Activated CD8-positive, alpha-beta memory T cell treated with anti-CD3 and anti-CD28 coated beads for 1 hour (primary cell): Measurements from ENCODE around the gene ADAMTS17.
"Not testable (repeated sequence)": the region's sequence is repeated elsewhere in the genome, so short reads cannot be mapped to it uniquely, and the experiment has no call there.

Experiments
- DNase-seq, 2 donors: peaks; one replicate each; pipeline ENCODE4 v3.0.0-alpha.2; 2020; ENCODE audit warnings: low read depth in 1 of 2; ENCODE audit errors: extremely low read depth in 1 of 2

The ADAMTS17 gene

DNA sequence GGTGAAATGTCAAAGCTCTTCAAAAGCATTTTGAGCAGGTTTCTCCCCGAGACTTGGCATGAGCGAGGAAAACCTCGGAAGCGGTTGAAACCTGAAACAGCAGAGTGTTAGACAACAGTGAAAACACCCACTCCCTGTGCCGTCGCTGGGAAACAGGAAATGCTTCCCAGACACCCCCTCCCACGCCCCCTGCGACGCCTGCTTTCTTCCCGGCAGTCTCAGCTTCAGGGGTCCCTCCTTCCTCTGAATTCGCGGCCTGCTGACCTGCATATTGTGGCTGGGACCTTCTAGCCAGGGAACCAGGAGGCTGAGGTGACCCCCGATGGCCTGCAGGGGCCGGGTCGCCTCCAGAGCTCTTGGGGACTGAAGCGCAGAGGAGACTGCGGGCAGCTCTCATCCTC lies 357.9 kb downstream of the ADAMTS17 start:
- DNase-seq = no peak

DNA sequence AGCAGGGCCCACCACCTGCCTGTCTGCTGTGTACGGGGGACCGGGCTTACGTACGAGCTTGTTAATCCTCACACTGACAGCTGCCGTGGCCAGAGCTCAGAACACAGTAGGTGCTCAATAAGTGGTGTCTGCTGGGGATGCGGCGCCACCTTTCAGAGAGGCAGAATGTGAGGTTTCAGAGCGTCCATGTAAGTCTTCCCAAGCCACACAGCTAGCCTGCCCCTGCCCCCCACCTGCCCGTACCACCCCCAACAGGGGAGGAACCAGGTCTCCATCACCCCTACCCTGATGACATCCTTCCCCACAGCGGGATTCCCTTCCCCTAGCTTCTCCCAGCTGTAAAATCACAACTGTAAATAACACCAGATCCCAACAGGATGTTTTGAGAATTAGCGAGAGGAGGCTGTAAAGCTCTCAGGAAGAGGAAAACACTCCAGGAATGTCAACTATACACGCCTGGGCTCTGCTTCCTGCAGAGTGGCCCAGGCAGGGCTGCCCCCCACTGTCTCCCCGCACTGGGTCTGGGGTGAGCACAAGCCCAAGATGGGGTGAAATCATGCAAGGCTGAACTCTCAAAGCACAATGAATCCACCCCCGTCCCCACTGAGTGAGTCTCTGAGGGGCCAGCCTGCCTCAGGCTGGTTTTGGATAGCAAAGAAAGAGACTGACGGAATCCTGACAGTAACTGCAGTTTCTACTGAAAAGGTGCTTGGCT lies 358.4 kb downstream of the ADAMTS17 start:
- no peak for DNase-seq

DNA sequence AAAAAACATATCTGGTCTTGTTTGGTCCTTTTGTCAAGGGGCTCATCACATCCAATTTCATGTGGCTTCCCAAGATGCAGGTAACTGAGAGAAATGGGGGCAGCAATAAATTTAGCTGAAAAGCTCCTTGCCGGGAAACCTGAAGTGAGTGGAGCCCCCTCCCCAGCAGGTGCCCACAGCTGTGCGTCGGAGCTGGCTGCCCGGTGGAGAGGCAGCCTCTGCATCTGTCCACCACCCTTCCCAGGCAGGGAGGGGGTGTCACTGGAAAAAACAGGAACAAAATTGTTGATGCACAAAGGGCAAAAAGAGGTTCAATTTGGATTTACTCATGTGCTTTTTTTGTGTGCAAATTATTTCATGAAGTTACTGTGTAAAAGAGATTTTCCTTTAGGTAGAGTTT lies 359.1 kb downstream of the ADAMTS17 start:
- no peak for DNase-seq

DNA sequence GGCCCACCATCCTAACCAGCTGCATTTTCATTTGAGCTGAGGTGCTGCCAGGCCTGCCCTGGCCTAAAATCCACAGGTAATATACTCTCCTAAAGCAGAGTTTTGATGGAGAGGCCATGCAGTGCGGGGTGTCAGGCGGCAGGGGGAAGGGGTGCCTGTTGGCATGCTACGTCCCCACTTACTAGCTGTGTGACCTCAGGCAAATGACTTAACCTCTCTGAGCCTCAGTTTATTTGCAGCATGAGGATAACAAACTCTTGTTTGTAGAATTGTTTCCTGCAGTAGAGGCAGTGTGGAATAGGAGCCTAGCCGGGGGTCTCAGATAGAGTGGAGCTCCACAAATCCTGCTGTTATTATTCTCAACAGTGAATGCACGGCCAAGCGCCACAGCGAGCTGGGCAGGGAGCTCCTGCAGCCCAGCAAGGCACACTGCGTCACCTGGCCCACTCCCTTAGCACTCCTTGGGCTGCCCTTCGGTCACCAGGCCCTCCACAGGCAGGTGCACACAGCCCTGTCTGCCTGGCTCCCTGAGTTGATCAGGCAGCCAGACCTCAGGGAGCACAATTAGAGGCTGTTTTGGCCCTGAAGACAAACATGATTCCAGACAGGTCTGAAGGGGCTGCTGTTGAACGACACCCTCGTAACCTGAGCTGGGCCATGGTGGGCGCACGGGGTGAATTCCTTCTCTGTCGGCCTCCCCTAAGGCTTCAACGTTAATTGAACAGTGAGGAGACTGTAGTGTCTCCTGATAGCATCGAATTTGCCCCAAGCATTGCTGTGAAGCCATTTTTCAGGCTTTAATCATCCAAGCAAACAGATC lies 359.7 kb downstream of the ADAMTS17 start:
- DNase-seq = no peak

DNA sequence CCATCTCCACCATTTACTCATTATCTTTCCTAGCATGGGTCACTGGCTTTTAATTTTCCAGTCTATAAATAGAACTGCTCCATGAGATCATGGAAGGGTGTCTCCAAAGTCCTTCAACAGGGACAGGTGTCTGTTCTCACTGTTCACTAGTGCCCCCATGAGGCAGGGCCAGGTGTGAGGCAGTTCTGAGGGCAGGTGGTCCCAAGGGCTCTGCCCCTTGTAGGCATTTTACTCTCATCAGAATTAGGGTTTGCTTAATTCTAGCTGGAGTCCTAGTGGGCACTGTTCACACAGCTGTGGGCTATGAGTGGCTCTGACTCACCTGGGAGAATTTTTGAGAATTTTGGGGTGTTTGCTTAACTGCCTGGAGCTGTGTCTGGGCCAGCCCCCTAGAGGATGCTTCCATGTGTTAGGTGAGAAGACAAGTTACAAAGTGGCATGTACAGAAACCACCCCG lies 360.6 kb downstream of the ADAMTS17 start:
- DNase-seq = no peak

DNA sequence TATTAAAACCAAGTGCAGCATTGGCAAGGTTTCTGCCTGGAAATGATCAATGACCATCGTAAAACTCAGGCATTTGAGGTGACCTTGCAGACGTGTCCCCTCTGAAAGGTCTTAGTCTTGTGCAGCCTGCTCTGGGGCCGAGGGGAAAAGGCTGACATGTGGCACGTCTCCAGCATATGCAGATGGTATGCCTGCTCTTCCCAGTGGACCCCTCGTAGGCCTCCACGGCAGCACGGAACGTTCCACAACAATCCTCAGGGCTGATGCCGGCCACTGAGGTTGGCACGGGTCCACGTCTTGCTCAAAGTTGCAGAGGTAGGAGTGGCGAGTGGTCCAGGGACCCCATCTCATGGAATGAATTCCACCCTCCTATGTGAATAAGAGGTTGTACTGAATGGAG lies 361.0 kb downstream of the ADAMTS17 start:
- no peak for DNase-seq

DNA sequence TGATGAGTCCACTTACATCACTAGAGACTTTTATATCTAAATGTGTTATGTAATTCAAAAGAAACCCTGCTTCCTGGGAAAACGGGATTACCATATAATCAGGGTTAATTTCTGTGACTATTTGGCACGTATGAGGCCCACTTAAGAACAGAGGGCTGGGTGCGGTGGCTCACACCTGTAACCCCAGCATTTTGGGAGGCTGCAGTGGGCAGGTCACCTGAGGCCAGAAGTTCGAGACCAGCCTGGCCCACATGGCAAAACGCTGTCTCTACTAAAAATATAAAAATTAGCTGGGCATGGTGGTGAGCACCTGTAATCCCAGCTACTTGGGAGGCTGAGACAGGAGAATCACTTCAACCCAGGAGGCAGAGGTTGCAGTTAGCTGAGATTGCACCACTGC lies 361.9 kb downstream of the ADAMTS17 start:
- DNase-seq = not testable (repeated sequence)

DNA sequence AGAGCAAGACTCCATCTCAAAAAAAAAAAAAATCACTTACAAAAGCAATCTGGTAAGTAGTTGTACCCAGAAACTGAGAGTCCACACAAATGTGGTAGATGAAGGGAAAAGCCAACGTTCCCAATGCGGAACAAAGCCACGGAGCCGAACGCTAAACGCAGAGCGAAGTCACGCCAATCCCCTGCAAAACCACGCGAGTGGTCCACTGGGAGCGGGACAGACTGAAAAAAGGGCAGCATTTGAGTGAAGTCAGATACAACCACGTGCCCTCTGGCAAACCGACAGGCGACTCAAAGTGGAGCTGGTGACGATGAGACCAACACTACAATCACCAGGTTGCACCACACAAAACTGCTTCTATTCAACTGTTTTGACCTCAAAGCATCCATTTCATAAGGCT lies 362.4 kb downstream of the ADAMTS17 start:
- no peak for DNase-seq

DNA sequence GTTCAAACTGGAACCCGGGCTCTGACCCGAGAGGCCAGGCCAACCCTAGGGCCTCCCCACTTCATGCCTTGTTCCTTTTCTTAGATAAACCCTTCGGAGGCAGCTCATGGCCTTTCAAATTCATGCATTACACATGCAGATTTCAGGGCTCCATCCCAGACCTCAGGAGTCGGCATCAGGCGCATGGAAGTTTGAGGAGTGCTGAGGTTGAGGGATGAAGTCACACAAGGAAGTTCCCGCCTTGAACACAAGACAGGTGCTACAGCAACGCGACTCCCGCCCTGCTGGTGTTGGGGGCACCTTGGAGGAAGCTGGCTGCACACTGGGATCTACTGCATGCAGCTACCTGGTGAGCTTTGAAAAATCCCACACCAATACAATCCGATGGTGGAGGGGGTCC lies 363.3 kb downstream of the ADAMTS17 start:
- no peak for DNase-seq

DNA sequence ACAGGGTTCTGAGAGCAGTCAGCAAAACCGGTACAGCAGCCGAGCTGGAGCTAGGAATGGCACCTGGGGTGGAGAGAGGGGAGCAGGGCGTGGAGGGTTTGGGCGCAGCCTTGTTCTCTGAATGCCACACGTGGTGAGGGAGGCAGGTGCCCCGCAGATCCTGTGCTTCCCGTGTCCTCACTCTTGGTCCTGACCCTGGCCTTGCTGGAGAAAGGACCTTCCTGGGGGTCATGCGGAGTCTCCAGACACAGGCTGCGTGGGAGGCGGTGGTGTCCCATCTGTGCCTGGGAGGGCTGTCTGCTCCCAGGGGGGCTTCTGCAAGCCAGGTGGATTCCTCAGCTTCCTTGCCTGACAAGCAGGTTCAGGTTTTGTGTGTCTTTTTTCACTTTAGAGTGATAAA lies 363.8 kb downstream of the ADAMTS17 start:
- DNase-seq = no peak

DNA sequence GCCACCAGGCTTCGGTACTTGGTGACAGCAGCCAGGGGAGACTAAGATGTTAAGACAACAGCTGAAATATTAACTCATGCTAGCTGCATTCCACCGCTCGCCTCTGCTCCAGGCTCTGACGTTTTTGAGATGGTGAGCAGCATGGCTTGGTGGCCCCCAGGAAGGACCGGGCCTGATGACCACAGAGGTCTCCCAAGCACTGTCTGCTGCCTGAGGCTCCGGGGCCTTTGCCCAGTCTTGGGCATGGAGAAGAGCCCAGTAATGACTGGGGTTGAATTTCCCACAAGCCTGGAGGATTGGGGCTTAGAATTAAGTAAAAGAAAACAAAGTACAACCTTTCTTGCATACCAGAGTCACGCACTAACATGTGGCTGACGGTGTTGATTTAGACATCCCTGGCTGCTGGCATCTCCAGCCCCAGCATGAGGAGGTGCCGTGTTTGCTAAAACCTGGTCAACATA lies 364.9 kb downstream of the ADAMTS17 start:
- DNase-seq = no peak

DNA sequence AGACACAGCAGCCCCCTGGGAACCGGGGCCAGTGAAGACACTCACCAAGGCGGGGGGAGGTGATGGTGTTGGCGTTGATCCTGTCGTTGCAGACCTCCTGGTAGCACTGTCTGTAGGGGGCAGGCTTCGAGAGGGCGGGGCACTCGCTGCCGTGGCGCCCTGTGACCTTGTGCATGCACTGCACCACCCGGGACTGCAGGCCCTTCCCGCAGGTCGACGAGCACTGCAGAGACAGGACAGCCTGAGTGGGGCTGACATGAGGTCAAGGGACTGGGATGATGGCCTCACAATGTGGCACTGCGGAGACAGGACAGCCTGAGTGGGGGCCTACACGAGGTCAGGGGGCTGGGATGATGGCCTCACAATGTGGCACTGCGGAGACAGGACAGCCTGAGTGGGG lies 365.8 kb downstream of the ADAMTS17 start:
- no peak for DNase-seq

DNA sequence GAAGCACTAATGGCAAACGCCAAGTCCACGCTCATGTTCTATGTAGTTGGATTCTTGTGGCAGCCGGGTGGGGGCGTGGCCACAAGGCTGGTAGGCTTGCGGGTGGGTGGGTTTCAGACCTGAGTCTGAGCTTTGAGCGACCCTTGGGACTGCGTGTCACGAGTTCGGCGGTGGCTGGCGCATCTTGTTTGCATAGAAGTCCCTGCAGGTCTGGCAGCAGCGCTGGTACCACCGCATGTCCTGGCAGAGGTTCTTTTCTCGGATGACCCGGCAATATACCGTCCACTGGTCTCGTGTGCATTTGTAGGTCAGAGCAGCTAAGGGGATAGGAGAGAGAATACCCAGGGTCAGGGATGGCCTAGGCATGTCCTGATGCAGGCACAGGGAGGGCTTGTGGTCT lies 367.5 kb downstream of the ADAMTS17 start:
- no peak for DNase-seq

DNA sequence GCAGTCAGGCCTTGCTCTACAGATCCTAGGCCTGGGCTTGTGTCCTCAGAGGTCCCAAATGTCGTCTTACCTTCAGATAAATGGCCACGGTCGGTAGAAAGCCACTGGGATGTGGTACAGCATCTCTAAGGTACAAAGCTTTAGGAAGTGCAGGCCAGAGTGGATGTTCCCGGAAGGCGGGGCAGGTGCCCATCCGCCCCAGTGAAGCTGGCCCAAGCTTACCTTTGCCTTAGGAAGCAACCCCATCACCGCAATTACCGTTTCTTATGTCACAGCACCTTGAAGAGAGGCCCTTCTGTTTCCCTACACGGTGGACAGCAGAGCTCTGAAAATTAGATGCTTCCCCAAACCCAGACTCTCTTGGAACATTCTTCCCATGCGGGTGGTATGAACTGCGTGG lies 368.4 kb downstream of the ADAMTS17 start:
- no peak for DNase-seq

DNA sequence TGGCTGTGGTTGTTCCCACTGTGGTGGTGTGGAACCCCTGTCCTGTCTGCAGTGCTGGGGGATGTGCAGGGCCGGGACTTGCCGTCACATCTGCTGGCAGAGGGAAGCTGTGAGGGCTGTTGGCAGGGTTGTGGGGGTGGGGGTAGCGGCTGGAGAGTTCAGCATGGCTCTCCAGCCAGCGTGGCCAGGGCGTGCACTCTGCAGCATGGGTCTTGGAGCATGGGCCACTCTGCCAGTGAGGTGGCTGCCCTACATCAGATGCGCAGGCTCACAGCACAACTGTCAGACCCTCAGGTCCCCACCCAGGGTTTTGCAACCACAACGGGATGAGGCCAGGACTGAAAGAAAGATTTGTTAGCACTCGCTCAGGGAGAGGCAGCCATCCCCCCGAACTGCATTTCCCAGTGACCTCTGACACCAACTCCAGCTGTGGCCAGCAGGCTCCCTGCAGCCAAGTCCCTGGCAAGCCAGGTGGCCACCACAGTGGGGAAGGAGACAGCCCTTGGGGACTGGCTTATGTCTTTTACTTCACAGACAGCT lies 370.8 kb downstream of the ADAMTS17 start:
- DNase-seq = no peak

DNA sequence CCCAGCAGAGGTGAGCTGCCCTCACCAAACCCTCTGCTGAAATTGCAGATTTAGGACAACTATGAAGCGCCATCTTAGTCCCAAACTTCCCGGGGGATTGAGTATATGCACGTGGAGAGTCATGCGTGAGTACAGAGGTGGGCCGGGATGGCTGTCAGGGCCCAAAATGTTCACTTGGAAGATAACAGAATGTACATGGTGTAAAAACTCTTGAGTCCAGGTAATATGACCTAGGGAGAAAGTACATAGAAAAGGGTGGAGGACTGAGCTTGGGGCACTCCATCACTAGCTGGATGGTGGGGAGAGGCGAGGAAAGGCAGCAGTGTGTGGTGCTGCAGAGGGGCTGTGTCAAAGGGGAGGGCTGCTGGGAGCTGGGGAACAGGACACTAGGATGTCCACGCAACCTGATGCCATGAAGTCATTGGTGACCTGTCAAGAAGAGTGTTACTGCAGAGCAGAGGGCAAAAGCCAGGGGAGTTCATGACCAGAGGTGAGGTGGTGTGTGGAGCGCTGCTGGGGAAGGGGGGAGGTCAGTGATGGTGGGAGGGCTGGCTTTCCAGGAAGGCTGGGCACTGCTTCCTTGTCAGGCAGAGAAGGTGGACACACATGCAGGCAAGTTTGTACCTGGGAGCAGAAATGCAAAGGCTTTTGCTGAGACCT lies 372.4 kb downstream of the ADAMTS17 start:
- DNase-seq = no peak

DNA sequence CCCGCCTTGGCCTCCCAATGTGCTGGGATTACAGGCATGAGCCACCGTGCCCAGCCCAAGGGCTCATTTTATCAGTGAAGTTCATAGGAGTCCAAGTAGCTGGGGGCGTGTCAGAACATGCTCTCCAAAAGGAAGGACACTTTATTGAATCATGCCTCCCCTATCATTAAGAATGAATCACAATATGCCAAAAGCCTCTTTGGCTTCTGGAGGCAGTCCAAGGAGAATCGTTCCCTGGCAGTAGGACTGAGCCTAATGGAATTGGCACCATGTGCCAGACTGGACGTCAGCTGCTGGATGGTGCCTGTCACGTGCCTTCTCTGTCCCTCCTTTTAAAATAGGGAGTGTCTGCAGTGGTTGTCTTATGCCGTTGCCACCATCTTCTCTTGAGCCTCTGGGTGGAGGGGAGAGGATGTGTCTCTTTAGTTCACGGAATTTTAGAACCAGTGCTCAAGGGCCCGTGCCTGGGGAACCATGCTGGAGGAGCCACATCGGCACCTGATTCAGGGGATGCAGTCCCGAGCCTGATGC lies 373.9 kb downstream of the ADAMTS17 start:
- DNase-seq = no peak

DNA sequence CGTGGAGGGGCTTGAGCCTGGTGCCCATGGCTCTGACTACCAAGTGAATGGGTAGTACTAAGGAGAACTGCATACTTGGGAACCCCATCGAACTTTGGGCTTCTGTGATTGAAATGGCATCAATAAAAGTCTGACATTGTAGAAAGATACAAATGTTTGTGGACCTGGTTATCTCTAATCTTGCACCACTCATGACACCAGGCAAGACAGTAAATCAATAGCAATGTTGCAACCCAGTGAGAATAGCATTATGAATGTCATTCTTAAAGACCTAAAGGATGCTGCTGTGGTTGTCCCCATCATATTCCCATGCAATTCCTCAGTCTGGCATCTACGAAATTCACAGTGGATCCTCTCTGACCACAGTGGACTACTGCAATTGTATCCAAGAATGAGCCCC lies 375.0 kb downstream of the ADAMTS17 start:
- no peak for DNase-seq

DNA sequence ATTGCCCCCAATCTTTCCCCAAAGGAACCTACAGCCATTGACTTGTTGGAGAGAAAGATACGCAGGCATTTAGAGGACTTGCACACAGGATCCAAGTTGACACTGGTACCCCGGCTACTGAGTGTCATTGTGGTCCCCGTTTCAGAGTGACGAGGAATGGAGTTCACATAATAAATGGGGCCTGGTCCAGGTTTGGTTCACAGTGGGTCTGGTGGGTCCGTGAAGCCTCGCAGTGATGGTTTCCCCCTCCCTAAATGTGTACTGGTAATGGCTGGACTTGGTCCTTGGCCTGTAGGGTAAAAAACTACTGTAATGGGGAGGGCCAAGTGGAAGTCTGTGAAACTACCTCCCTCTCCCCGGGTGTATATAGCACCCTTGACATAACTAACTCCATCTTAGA lies 376.4 kb downstream of the ADAMTS17 start:
- no peak for DNase-seq

DNA sequence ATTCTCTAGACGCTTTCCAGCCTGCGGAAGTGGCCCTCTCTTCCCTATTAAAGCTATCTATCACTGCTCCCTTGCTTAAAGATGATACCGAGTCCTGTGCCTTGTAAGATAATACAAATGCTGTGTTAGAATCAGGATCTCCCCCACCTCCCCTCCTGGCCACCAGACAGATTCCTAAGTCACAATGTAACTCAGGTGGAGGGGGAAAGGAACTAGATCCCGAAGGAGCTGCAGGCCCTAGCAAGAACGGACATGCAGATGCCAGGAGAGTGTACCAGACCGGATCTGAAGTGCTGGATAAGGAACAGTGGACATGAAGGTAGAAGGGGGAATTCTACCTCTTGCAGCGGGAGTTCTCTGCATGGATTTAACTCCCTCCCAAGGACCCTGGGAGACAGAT lies 377.8 kb downstream of the ADAMTS17 start:
- DNase-seq = no peak
